ENCODE results near the gene UBE2QL1.

The UBE2QL1 gene

DNA sequence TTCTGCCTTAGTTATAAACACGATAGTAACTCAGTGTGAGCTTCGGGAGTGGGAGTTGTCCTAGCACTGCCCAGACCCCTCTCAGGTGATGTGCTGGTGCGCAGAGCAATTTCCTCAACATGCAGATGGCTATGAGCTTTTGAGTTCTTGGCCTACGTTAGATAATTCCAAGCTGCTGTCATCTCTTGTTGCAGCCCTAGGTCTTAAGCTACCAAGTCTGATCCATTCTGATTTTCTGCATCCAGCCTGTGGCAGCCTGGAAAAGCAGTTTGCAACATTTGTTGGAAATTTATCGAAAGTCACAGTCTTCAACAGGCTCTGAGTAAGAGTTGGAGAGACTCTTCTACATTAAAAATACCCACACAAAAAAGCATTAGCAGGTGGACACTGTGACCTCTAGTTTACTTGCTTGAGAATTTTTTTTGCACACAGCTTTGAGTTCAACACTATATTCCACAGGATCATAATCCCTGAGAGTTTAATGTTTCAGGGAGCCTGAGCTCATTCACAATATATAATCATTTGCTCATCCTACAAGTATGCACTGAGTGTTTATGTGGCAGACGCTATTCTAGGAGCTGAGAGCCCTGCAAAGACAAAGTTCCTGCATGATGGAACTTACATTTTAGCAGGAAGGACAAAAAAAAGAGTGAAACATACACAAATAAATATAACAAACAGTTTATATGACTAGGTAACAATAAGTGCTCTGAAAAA is 91.6 kb downstream of the UBE2QL1 start:
- H3K36me3 ChIP-seq (ENCODE audit: control insufficient read depth, insufficient read depth, low read length), result no peaks in the 10 kb centered on the region
- H3K4me1 ChIP-seq (ENCODE audit: control insufficient read depth, insufficient read depth, low read length), result no peaks in the 10 kb centered on the region
- no peaks in the 10 kb centered on the region for H3K27me3 ChIP-seq (ENCODE audit: control insufficient read depth, insufficient read depth, low read length)
- H3K9me3 ChIP-seq (ENCODE audit: control insufficient read depth, low read length), result no peaks in the 10 kb centered on the region
- H3K9ac ChIP-seq (ENCODE audit: low read length), result no peak overlapping the region
- no peak overlapping the region for H3K4me3 ChIP-seq (ENCODE audit: low read length)

DNA sequence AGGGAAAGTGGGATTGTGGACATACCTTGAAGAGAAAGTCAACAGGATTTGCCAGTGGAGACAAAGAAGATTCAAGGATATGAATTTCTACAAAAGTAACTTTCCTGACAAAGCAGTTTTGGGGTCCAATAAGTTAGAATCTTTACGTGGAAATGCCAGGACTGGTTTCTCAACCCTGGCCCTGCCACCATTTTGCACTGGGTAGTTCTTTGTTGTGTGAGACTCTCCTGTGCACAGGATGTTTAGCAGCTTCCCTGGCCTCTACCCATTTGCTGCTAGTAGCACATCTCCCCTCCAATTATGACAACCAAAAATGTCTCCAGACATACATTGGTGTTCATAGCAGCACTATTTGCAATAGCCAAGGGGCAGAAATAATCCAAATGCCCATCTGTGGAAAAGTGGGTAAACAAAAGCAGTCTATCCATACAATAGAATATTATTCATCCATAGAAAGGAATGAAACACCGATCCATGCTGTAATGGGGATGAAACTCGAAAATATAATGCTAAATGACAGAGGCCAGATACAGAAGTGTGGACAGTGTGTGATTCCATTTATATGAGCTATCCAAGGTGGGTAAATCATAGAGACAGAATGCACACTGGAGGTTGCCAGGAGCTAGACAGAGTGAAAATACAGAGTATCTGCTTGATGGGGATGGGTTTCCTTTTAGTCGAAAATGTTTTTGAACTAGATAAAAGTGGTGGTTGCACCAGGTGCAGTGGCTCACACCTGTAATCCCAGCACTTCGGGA is 92.8 kb downstream of the UBE2QL1 start:
- H3K9ac ChIP-seq (ENCODE audit: low read length), result no peak overlapping the region
- H3K4me1 ChIP-seq (ENCODE audit: control insufficient read depth, insufficient read depth, low read length), result no peaks in the 10 kb centered on the region
- H3K36me3 ChIP-seq (ENCODE audit: control insufficient read depth, insufficient read depth, low read length), result no peaks in the 10 kb centered on the region
- no peak overlapping the region for H3K4me3 ChIP-seq (ENCODE audit: low read length)
- no peaks in the 10 kb centered on the region for H3K9me3 ChIP-seq (ENCODE audit: control insufficient read depth, low read length)
- no peaks in the 10 kb centered on the region for H3K27me3 ChIP-seq (ENCODE audit: control insufficient read depth, insufficient read depth, low read length)

DNA sequence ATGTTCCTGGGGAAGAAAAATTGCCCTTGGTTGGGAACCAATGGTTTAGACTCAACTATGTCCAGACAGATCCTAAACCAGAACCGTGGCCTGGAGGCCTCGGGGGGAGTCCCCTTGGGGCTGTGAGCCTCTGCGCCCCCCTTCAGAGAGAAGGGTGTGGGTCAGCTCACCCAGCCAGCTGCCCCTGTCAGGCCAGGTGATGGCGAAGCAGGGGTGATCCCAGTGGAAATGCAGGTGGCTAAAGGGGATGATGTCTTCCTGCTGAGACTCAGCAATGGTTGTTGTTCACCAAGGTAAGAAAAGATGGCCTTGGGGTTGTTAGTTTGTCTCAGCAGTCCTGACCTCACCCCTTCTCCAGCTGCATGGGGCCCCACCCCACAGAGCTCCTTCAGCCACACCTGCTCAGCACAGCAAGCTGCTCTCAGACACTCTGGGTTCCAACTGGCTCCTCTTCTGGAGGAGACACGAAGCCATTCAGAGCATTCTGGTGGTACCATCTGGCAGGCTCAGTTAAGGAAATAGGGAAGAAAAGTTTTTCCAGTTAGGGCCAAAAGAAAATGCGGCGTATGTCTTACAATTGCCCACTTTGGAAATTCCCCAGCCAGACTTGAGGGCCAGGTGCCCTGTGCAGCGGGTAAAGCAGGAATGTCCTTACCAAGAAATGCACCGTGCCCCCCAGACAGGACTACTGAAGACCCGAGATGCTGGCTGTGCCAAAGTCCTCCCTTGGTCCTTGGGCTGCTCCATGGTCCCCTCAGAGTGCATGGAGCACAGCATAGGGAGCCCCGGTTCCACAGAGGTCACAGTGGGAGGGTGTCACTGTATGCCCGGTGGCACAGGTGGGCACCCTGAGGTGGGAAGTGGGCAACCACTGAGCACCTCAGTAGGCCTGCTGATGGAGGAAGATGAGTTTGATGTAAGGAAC is 94.0 kb downstream of the UBE2QL1 start:
- Histone ChIP-seq H3K9me3 (ENCODE audit: control insufficient read depth, low read length) (no peaks in the 10 kb centered on the region), H3K27me3 (ENCODE audit: control insufficient read depth, insufficient read depth, low read length) (no peaks in the 10 kb centered on the region), H3K9ac (ENCODE audit: low read length) (no peak overlapping the region), H3K4me1 (ENCODE audit: control insufficient read depth, insufficient read depth, low read length) (no peaks in the 10 kb centered on the region), H3K36me3 (ENCODE audit: control insufficient read depth, insufficient read depth, low read length) (no peaks in the 10 kb centered on the region), H3K4me3 (ENCODE audit: low read length) (no peak overlapping the region)

DNA sequence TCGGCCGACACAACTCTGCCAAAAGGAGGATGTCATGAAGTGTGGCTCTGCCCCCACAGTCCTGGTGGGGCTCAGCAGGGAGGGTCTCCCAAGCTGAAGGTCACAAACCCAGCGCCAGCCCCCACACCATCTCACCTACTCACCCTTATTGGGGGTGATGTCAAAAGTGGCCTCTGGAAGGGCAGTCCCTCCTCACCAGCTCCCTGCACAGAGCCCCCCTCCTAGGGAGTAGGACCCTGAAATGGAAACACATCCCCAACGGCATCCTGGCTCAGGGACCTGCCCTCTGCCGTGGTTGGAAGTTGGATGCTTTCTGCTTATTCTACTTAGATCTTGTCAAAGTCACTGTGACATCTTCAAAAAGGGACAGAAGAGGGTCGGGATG is 94.7 kb downstream of the UBE2QL1 start:
- no peaks in the 10 kb centered on the region for H3K4me1 ChIP-seq (ENCODE audit: control insufficient read depth, insufficient read depth, low read length)
- H3K27me3 ChIP-seq (ENCODE audit: control insufficient read depth, insufficient read depth, low read length), result no peaks in the 10 kb centered on the region
- H3K36me3 ChIP-seq (ENCODE audit: control insufficient read depth, insufficient read depth, low read length), result no peaks in the 10 kb centered on the region
- H3K9ac ChIP-seq (ENCODE audit: low read length), result no peak overlapping the region
- H3K4me3 ChIP-seq (ENCODE audit: low read length), result no peak overlapping the region
- H3K9me3 ChIP-seq (ENCODE audit: control insufficient read depth, low read length), result no peaks in the 10 kb centered on the region

DNA sequence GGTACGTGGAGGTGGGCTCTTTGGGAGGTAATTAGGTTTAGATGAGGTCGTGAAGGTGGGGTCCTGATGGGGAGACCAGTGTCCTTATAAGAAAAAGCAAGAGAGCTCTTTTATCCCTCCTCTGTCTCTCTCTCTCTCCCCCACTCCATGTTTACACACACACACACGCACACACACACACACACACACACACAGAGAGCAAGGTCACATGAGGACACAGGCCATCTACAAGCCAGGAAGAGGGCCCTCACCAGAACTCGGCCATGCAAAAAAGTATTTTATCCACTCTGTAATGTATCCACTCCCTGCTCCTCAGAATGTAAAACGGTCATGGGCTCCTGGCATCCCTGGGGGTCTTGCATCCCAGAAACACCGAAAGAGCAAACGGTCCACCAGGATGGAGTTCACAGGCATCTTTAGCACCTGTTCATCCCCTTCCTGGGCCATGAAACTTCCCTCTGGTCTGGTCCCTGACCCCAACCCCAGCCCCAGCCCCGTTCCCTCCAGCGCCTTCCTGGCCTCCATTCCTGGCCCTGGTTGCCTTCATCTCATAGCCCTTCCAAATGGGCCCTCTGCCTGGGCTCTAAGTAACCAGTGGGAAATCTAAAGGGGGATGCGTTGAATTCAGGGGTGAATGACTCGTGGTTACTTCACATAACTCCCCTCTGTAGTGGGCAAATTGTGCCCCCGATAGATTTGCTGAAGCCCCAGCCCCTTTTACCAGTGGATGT is 95.3 kb downstream of the UBE2QL1 start:
- Histone ChIP-seq H3K27me3 (ENCODE audit: control insufficient read depth, insufficient read depth, low read length) (no peaks in the 10 kb centered on the region), H3K4me3 (ENCODE audit: low read length) (no peak overlapping the region), H3K4me1 (ENCODE audit: control insufficient read depth, insufficient read depth, low read length) (no peaks in the 10 kb centered on the region), H3K9ac (ENCODE audit: low read length) (no peak overlapping the region), H3K36me3 (ENCODE audit: control insufficient read depth, insufficient read depth, low read length) (no peaks in the 10 kb centered on the region), H3K9me3 (ENCODE audit: control insufficient read depth, low read length) (no peaks in the 10 kb centered on the region)
